Fibroblast of peridontal ligament (primary cell): ENCODE results near the gene FAM216A.
"Not testable (repeated sequence)": the region's sequence is repeated elsewhere in the genome, so short reads cannot be mapped to it uniquely, and the experiment has no call there.

Source experiments
- DNase-seq: peaks from one replicate; pipeline ENCODE4 v3.0.0-alpha.2; 2010; ENCODE audit errors: extremely low read depth

Gene FAM216A

DNA sequence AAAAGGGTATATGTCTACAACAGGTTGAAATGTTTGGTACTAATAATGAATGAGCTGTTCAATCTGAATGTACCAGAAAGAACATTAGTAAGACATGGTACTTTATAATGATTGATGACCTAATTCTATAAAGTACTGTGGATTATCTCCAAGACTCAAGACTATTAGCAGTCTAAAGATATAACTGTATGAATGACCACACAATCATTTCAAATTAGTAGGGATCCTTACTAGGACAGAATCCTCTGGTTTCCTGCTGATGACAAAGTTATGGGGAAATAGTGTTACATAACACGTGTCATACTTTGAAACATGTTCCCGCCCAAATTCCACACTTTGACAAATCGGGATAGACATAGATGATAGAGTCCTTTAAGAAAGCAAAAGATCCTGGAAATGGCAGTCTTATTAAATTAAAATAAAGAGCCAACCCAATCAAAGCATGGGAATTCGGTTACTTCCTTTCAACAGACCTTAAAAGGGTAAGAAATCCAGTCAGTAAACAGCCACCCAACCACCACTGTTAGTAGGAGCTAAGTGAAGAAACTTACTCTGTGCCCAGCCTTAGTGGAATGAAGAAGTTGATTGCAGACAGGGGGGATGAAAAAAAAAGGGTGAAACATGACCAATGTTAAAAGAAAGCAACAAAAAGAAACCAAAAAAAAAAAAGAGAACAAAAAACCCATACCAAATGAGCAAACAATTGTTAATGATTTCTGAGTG is 30.5 kb downstream of the FAM216A start:
- peak; percentile 44 for DNase-seq

DNA sequence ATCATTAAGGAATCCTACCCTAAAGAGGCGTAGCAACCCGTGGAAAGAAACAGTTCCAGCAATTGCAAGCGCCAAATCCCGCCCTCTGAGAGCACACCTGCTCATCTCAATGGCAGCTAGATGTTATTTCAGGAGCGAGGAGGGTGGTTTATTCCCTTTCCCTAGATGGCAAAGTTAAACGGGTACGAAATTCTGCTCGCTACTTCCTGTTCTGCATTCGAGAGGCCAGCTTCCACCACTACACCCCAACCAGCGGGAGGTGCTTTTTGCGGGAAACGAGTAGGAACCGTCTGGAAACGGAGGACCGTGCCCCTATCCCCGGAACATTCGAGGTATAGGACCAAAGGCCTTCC is 32.7 kb downstream of the FAM216A start:
- peak; percentile 33 for DNase-seq

DNA sequence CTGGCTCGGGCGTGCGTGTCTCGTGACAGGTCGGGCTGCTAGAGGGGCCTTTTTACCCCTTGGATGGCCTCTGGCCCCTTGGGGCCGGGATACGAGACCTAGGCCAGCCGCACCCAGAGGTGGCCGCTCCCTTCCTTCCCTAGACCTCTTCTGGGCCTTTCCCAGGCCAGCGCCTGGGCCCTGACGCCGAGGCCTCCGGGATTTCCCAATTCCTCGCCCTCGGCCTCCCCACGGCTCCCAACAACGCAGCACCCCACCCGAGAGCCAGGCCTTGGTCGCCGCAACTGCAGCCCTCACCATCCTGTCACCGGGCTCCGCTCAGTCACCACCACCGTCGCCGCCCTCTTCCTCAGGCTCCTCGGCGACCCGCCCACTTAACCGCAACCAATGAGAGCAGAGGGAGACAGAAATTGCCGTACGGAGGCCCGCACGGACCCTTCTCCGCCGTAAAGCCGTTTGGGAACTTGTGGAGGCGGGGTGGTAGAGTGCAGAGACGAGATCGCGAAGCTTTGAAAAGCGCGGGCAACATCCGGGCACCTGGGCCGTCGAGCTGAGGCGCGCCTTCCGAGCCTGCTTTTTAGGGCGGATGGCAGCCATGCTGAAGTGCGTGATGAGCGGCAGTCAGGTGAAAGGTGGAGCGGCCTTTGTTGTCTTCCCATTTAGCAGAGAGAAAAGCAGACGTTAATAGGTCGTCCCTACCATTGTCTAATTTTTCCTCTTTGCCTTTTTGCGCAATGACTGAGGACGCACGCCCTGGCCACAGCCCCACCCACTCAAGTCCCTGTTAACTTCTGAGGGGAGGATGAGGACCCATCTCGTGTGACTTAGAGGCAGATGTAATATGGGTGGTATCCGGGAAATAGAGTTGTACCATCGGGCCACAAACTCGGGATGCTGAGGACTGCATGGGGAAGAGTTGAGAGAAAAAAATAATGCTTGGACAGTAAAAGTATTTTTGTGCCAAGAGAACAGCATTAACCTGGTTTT is 33.4 kb downstream of the FAM216A start, which contains the start of the genes RAD9B and VPS29:
Gene RAD9B (plus strand): TSS at position 580 of the 987 bp plus-strand sequence. CDS start 7 bp downstream, at position 587.
Gene VPS29 (minus strand): TSS at position 360 of the 987 bp plus-strand sequence. CDS start 60 bp downstream, at position 300.
- DNase-seq, result peak; percentile 97

DNA sequence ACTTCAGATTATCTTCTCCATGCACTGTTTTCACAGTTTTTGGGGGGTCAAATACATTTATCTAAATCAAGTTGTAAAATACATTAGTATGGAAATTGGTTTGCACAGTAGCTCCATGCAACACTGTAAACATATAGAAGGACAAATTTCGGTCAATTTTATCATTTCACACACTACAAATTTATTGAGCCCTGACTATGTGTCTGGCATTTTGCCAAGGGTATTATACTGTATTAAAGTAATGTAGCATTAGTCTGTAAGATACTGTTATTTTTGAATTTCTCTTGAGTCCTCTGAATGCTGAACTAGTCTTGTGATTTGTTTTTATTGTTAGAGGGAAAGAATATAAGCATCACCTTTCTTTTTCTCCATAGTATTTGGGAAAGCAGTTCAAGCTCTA is 34.8 kb downstream of the FAM216A start:
- no peak for DNase-seq

DNA sequence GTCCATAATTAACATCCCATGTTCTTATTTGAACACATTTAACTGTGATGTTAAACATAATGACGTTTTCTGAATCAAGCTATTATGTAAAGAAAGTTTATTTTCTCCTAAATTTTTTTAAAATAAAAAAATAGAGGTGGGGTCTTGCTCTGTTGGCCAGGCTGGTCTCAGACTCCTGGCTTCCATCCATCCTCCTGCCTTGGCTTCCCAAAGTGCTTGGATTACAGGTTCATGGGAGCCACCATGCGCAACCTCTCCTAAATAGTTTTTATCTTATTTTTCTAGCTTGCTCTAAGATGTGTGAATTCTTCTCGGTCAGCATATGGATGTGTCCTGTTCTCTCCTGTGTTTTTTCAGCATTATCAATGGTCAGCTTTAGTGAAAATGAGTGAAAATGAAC is 36.7 kb downstream of the FAM216A start:
- DNase-seq, result no peak

DNA sequence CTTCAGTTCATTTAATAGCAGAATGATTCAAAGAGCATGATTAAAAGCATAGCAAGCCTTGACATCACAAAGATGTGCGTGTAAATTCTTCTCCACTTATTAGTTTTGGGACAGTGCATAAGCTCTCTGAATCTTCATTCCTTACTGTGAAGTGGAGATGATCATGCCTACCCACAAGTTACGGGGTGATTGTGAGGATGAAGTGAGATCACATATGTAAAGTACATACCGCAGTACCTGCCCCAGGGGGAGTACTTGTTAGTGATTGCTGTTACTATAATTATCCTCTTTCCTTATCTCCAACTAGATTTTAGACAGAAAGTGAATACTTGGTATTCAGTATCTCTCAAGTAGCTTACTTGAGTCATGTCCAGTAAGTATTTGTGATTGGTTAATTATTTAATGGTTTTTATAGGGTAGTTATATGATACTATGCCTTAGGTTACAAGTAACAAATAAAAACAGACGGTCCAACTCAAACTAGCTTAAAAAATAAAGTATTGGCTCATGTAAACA is 39.5 kb downstream of the FAM216A start:
- DNase-seq, result no peak

DNA sequence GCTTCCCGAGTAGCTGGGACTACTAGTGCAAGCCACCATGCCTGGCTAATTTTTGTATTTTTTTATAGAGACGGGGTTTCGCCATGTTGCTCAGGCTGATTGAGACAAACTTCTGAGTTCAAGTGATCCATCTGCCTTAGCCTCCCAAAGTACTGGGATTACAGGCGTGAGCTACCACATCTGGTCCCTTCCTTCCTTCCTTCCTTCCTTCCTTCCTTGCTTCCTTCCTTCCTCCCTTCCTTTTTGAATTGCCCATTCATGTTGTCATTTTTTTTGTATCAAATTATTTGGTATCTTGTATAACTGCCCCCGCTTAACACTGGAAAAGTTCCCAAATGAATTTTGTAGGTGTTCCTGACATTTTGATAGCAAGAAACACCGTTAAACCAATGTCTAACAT is 45.2 kb downstream of the FAM216A start:
- no peak for DNase-seq

DNA sequence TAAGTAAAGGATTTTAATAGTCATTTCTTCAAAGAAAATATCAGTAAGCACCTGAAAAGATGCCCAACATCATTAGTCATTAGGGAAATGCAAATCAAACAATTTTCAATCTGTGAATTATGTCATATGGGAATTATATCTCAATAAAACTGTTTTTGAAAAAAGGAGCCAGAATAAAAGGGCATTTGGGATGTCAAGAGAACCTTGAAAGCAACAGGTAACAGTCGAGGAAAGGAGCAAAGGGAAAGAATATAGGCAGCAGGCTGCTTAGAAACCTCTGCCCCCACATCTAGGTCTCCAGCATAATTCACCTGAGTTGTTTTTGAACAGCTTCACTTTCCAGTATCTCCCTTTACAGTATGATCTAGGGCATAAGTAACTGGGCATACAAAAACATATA is 45.7 kb downstream of the FAM216A start:
- DNase-seq, result no peak

DNA sequence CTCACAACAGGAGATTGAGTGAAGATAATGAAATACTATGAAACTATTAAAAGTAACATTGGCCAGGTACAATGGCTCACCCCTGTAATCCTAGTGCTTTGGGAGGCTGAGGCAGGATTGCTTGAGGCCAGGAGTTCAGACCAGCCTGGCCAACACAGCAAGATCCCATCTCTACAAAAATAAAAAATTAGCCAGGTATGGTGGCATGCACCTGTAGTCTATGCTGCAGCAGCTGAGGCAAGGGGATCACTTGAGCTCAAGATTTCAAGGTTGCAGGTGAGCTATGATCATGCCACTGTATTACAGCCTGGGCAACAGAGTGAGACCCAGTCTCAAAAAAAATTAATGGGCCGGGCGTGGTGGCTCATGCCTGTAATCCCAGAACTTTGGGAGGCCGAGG is 48.4 kb downstream of the FAM216A start:
- DNase-seq, result no peak

DNA sequence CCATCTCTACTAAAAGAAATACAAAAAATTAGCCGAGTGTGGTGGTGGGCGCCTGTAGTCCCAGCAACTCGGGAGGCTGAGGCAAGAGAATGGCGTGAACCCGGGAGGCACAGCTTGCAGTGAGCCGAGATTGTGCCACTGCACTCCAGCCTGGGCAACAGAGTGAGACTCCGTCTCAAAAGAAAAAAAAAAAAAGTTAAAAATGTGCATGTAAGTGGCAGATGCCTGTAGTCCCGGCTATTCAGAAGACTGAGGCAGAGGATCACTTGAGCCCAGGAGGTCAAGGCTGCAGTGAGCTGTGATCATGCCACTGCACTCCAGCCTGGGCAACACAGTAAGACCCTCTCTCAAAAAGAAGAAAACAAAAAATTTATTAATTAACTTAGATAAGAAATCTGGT is 49.4 kb downstream of the FAM216A start:
- DNase-seq, result not testable (repeated sequence)

DNA sequence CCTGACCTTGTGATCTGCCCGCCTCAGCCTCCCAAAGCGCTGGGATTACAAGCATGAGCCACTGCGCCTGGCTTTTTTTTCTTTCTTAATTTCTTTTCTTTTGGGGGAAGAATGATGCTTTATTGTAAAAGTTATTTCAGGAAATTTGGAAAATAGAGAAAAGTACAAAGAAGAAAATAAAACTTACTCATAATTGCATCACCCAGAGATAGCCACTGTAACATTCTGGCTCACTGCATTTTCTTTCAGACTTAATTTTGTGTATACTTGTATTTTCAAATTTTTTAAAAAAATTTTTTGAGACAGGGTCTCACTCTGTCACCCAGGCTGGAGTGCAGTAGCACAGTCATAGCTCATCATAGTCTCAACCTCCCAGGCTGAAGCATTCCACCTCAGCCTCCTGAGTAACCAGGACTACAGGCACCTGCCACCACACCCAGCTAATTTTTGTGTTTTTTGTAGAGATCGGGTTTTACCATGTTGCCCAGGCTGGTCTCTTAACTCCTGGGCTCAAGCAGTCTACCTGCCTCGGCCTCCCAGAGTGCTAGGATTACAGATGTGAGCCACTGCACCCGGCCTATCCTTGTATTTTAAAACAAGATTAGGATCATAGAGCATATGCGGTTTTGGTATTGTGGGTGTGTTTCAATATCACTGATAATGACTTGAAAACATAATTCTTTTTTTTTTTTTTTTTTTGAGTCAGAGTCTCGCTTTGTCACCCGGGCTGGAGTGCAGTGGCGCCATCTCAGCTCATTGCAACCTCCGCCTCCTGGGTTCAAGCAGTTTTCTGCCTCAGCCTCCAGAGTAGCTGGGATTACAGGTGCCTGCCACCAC is 52.4 kb downstream of the FAM216A start:
- peak; percentile 25 for DNase-seq

DNA sequence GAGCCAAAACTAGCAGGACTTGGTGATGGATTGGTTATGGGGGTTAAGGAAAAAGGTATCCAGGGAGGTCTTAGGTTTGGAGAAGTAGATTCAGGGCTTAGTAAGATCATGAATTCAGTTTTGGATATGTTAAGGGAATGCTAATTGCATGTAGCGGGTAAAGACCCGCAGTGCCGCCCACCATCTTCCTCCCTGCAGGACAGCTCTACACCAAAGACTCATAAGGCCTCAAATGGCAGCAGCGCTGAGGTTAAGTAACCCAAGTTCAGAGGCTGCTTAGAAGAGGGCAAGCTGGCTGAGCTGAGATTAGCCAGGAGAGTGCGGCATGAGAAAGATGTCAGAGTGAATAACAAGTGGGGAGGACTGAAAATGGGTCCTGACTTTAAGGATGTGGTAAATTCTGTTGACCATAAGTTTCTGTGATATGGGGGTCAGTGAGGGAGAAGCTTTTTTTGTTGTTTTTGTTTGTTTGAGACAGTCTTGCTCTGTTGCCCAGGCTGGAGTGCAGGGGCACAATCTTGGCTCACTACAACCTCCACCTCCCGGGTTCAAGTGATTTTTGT is 59.7 kb downstream of the FAM216A start:
- no peak for DNase-seq

DNA sequence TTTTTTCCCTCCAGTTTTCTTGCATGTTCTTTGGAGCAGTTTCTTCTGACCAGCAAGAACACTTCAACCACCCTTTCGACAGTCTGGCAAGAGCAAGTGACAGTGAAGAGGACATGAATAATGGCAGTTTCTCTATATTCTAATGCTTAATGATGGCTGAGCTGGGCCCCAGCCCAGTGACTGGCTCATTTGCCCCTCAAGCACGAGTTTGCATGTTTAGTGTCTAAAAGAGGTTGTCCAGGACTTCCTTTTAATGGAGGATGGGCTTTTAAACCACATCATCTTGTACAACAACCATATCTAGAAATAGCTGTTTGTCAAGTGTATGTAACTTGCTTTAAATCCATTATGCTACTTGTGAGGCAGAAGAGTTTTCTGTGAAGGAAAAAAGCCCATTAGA is 61.9 kb downstream of the FAM216A start:
- no peak for DNase-seq

DNA sequence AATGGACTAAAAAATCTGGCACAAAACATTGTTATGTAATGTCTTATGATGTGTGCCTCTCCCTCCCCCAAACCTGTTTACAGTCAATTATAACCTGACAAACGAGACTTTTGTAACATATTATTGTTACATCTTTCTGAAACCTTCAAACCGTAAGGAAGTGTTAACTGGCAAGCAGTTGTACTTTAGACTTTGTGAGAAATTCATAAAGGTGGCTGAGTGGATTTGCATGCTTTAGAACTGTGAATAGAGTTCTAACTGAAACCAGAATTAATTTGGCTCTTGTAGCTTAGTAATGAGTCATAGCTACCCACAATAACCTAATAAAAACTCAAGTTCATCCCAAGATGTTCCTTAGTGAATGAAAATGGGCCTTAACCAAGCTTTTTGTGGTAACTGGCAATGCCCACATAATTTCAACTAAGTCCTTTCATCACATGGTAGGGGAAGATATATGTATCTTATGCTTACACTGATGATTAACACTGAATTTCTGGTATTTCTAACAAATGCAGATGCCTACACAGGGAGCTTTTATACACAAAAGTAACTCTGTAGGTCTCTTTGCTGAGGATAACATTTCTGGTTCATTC is 63.2 kb downstream of the FAM216A start:
- DNase-seq, result peak; percentile 73

DNA sequence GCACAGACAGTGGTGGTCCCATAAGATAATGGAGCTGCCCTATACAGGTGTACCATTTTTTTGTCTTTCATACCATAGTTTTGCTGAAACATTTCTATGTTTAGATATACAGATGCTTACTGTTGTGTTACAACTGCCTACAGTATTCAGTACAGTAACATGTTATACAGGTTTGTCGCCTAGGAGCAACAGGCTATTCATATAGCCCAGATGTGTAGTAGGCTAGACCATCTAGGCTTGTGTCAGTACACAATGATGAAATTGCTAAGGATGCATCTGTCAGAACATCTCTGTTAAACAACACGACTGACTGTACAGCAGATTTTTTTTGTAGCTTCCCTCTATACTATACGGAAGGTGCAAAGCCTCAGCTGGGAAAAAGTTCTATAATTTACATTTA is 64.0 kb downstream of the FAM216A start:
- DNase-seq, result no peak

DNA sequence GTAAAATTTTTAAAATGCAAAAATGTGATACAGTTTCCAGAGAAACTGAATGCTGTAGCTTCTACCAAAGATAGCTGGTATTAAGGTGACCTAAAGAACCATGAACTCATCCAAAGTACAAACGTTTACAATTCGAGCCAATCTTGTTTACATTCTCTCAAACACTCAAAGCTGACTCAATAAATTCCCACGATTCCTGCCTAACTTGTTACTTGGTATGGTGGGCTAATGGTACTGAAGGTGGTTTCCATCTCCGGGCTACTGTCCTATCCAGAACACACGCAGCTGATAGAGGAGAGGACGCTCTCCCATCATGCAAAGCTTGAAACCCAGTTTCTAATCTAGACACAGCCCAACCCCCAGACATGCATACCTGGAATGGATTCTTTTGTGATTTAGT is 65.0 kb downstream of the FAM216A start:
- peak; percentile 50 for DNase-seq

DNA sequence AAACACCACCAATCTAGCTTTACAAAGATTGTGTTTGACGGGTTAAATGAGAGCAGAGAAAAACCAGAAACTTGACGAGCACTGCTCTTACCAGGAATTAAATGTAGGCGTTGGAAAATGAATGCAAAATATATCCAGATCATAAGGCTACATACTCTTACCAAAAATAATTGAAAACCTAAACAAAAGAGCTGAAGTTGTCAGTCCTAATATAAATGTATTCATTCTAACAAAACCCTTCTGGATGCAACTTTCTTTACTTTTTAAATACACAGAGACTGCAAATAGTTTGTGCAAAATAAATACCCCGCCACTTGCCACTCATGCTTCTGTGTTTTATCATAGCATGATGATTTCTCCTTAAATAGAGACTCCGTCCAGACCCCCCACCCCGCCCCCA is 66.2 kb downstream of the FAM216A start:
- no peak for DNase-seq

DNA sequence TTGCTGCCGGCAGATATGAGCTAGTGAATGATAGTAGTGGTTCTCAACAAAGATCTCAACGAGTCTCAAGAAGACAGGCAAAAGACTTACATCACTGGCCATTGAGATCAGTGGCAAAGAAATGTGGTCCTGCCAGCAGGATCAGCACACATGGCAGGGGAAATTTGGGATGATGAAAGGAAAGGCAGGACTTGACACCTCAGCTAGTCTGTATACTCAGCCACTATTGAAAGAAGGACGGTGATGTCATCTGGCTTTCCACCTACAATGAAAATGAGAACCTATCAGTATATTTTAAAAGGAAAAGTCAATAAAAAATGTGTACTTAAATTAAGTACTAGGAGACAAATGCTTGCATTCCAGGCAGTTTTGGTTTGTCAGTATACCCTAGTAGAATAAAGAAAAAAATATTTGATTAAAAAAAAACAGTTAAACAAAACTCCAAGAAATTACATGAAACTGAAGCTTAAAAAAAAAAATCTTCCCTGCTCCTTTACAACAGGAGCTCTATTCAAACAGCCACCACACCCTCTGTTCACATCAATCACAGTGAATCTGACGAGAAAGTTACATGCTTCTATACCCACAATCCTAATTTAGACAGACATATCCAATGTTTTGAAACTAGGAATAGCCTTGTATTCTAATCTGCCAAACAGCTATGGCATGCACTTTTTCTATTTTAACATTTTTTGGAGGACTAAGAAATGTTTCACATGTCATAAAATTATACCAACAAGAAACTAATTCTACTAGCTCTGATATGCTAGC is 68.4 kb downstream of the FAM216A start:
- no peak for DNase-seq

DNA sequence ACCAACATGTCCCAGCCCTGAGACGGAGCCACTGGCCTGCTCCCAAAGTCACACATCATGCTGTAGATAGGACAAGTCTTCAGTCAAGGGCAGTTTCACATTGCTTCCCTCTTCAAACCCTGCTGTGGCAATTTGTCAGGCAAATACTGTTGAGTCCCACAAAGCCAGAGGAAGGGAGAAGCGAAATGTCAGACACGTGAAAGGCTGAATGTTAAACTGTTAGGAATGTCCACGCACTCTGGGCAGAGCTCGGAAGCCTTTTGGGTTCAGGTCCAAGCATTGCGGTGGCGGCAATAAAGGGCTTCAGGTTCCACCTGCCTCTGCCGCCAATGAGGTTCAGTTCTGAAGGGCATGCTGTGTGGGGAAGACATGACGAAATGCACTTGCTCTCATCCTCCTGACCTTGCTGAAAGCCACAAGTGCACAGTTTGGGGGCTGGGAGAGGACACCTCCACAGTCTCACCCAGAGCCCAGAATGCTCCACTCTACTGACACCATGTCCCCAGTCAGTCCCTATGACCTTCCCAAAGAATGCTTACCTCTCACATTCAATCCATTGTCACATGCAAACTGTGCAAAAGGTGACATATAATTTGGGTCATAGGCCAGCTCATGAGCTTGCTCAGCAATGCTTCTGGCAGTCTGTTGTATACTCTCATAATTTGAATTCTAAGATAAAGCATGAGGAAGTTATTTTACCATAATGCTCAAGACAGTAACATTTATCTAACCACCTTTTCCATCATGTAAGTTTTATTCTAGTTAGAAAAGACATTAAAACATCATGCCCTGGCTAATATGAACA is 69.2 kb downstream of the FAM216A start:
- no peak for DNase-seq
